H9 (cell line): Measurements from ENCODE around the gene RASGRF2. TPM values are rescaled to one million over a fixed set of nuclear protein-coding genes. Genes with fewer than 3 reads are reported as not detected.
"Not testable (repeated sequence)": the region's sequence is repeated elsewhere in the genome, so short reads cannot be mapped to it uniquely, and the experiment has no call there.

Experiments
- DNase-seq: peaks from one replicate; pipeline ENCODE4 v3.0.0-alpha.2; 2017
- H2AFZ ChIP-seq: one replicate; pipeline ENCODE4 v1.6.1; 2013; ENCODE audit warnings: mild to moderate bottlenecking, low read length, control low read depth, moderate library complexity
- H2AK5ac ChIP-seq: 2 replicates; pipeline ENCODE4 v1.6.1; 2013; ENCODE audit warnings: low read length, control low read depth, mixed read lengths; ENCODE audit not compliant: insufficient read length
- H2BK120ac ChIP-seq: one replicate; pipeline ENCODE4 v1.6.1; 2013; ENCODE audit warnings: low read depth, mild to moderate bottlenecking, low read length, control low read depth, inconsistent platforms; ENCODE audit not compliant: poor library complexity, severe bottlenecking
- H2BK12ac ChIP-seq: 2 replicates; pipeline ENCODE4 v1.6.1; 2013; ENCODE audit warnings: low read length, control low read depth, mixed read lengths, low read depth; ENCODE audit not compliant: insufficient read length
- H2BK15ac ChIP-seq: 2 replicates; pipeline ENCODE4 v1.6.1; 2013; ENCODE audit warnings: low read depth, low read length, control low read depth
- H2BK20ac ChIP-seq: one replicate; pipeline ENCODE4 v1.6.1; 2013; ENCODE audit warnings: low read depth, mild to moderate bottlenecking, low read length, control low read depth, inconsistent platforms; ENCODE audit not compliant: poor library complexity, severe bottlenecking
- H2BK5ac ChIP-seq: 2 replicates; pipeline ENCODE4 v1.6.1; 2013; ENCODE audit warnings: low read length, control low read depth, mixed read lengths; ENCODE audit not compliant: insufficient read length
- H3K14ac ChIP-seq: 2 replicates; pipeline ENCODE4 v1.6.1; 2013; ENCODE audit warnings: low read length, control low read depth; ENCODE audit not compliant: insufficient read depth
- H3K18ac ChIP-seq: 2 replicates; pipeline ENCODE4 v1.6.1; 2013; ENCODE audit warnings: low read depth, mild to moderate bottlenecking, mixed read lengths, low read length, control low read depth; ENCODE audit not compliant: insufficient read length
- H3K23ac ChIP-seq: 2 replicates; pipeline ENCODE4 v1.6.1; 2013; ENCODE audit warnings: low read length, control low read depth, mixed read lengths, low read depth; ENCODE audit not compliant: insufficient read length
- H3K23me2 ChIP-seq: 2 replicates; pipeline ENCODE4 v1.6.1; 2013; ENCODE audit warnings: low read depth, mild to moderate bottlenecking, mixed read lengths, low read length, control low read depth; ENCODE audit not compliant: insufficient read length, poor library complexity, severe bottlenecking
- H3K27ac ChIP-seq: 2 replicates; pipeline ENCODE4 v1.5.1; 2013; ENCODE audit warnings: low read length, control low read depth, mixed read lengths, low read depth; ENCODE audit not compliant: insufficient read length
- H3K27me3 ChIP-seq: 2 replicates; pipeline ENCODE4 v1.6.1; 2013; ENCODE audit warnings: low read length, control low read depth, inconsistent platforms; ENCODE audit not compliant: insufficient read depth
- H3K4ac ChIP-seq: 2 replicates; pipeline ENCODE4 v1.6.1; 2013; ENCODE audit warnings: low read depth, mild to moderate bottlenecking, control low read depth, inconsistent platforms, low read length, moderate library complexity
- H3K4me1 ChIP-seq: 2 replicates; pipeline ENCODE4 v1.6.1; 2013; ENCODE audit warnings: low read length, control low read depth, inconsistent platforms; ENCODE audit not compliant: insufficient read depth
- H3K4me2 ChIP-seq: 2 replicates; pipeline ENCODE4 v1.6.1; 2013; ENCODE audit warnings: low read length, control low read depth, mixed read lengths; ENCODE audit not compliant: insufficient read length, insufficient read depth
- H3K56ac ChIP-seq: 2 replicates; pipeline ENCODE4 v1.6.1; 2013; ENCODE audit warnings: low read depth, mild to moderate bottlenecking, mixed read lengths, low read length, control low read depth; ENCODE audit not compliant: insufficient read length
- H3K79me1 ChIP-seq: 2 replicates; pipeline ENCODE4 v1.6.1; 2013; ENCODE audit warnings: low read depth, mild to moderate bottlenecking, moderate library complexity, low read length, control low read depth, inconsistent platforms; ENCODE audit not compliant: insufficient read depth, poor library complexity, severe bottlenecking
- H3K79me2 ChIP-seq: 2 replicates; pipeline ENCODE4 v1.6.1; 2013; ENCODE audit warnings: low read length, control low read depth, inconsistent platforms; ENCODE audit not compliant: insufficient read depth
- H3K9ac ChIP-seq: 2 replicates; pipeline ENCODE4 v1.6.1; 2013; ENCODE audit warnings: low read length, control low read depth, mixed read lengths; ENCODE audit not compliant: insufficient read length; ENCODE audit errors: extremely low read depth
- H3K9me3 ChIP-seq: one replicate; pipeline ENCODE4 v1.6.1; 2013; ENCODE audit warnings: low read depth, low read length, inconsistent platforms; ENCODE audit not compliant: control insufficient read depth
- H3T11ph ChIP-seq: one replicate; pipeline ENCODE4 v1.6.1; 2013; ENCODE audit warnings: mild to moderate bottlenecking, low read length, control low read depth, inconsistent platforms
- H4K20me1 ChIP-seq: one replicate; pipeline ENCODE4 v1.6.1; 2013; ENCODE audit not compliant: control insufficient read depth, insufficient read length, insufficient read depth
- H4K5ac ChIP-seq: 2 replicates; pipeline ENCODE4 v1.6.1; 2013; ENCODE audit warnings: low read depth, mild to moderate bottlenecking, mixed read lengths, low read length, control low read depth; ENCODE audit not compliant: insufficient read length
- H4K8ac ChIP-seq: replicated peaks from 2 replicates; pipeline ENCODE4 v1.6.1; 2013; ENCODE audit warnings: low read length, control low read depth, mixed read lengths, low read depth; ENCODE audit not compliant: insufficient read length
- H4K91ac ChIP-seq: 2 replicates; pipeline ENCODE4 v1.6.1; 2013; ENCODE audit warnings: low read depth, mild to moderate bottlenecking, moderate library complexity, mixed read lengths, low read length, control low read depth; ENCODE audit not compliant: insufficient read length
- H3K27ac Mint-ChIP-seq, 3 experiments: 2 replicates in 2 of 3; 3 replicates in 1 of 3; pipeline ENCODE4 v1.8.0; 2020 to 2021; ENCODE audit warnings: mixed read lengths in 3 of 3, mild to moderate bottlenecking in 1 of 3, moderate library complexity in 1 of 3
- H3K27me3 Mint-ChIP-seq: 2 replicates; pipeline ENCODE4 v1.8.0; 2021; ENCODE audit warnings: low read depth, mild to moderate bottlenecking, moderate library complexity, mixed read lengths
- H3K36me3 Mint-ChIP-seq, 3 experiments: 2 replicates in 2 of 3; 3 replicates in 1 of 3; pipeline ENCODE4 v1.8.0; 2020 to 2021; ENCODE audit warnings: low read depth in 3 of 3, mixed read lengths in 3 of 3; ENCODE audit not compliant: insufficient read depth in 1 of 3
- H3K4me1 Mint-ChIP-seq, 2 experiments: 2 replicates each; pipeline ENCODE4 v1.8.0; 2020; ENCODE audit warnings: mixed read lengths in 2 of 2
- H3K4me3 Mint-ChIP-seq, 2 experiments: 2 replicates in 1 of 2; 3 replicates in 1 of 2; pipeline ENCODE4 v1.8.0; 2020 to 2021; ENCODE audit warnings: mild to moderate bottlenecking in 2 of 2, mixed read lengths in 2 of 2, moderate library complexity in 1 of 2
- H3K9me3 Mint-ChIP-seq, 2 experiments: 2 replicates in 1 of 2; 3 replicates in 1 of 2; pipeline ENCODE4 v1.8.0; 2020; ENCODE audit warnings: mild to moderate bottlenecking in 2 of 2, mixed read lengths in 2 of 2, moderate library complexity in 1 of 2
- WGBS: extraction: QIAGEN DNeasy Blood & Tissue Kit; methylation state at CpG from one replicate; pipeline ENCODE4 v1.1.7; 2013; ENCODE audit warnings: missing lambda C conversion rate, low lambda C conversion rate, mixed read lengths; ENCODE audit not compliant: insufficient read length; ENCODE audit errors: extremely low coverage; 5-methylcytosine and 5-hydroxymethylcytosine counted together
- total RNA-seq: library from RNA; stranded (reverse); gene quantifications from 2 replicates; pipeline ENCODE4 v1.2.1, GENCODE V29; 2021
- TF ChIP-seq, protein P1 (sequence below): fragments of 200-600 bp; sonication (generic); conservative IDR thresholded peaks from 3 replicates; pipeline ENCODE4 v1.8.0; 2021; ENCODE audit warnings: antibody characterized with exemption, mild to moderate bottlenecking

Gene RASGRF2
- total RNA-seq, 1 experiment from 2014 or later, result 13.5 TPM

DNA sequence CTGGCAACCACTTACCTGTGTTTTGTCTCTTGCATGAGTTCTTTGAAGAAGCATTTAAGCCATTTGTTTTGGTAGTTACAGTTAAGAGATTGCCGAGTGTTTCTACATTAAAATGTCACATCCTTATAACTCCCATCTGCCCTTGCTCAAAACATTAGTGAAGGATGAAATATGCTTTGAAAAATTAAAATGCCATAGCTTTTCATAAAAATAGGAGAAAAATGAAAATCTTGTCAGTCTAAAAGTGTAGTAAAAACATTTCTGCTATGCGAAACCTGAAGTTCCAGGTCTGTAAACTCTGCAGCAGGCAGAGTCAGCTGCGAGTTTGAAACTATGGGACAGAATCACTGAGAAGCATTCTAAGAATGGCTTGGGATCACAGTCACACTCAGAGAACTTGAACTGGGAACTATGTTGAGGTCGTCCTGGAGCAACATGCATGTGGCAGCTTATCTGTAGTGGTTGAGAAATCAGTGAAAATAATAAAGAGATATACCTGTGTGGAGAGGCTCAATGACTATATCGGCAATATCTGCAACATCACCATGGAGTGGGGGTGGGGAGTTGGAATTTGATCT is 67.4 kb downstream of the RASGRF2 start:
- Histone ChIP-seq H3T11ph (no peak overlapping the region), H2BK20ac (no peak overlapping the region), H3K4me2 (no peak overlapping the region), H2AFZ (no peak overlapping the region), H3K9ac (no peak overlapping the region), H3K23me2 (no peaks in the 10 kb centered on the region), H3K9me3 (no peaks in the 10 kb centered on the region), H2AK5ac (no peak overlapping the region), H3K56ac (no peak overlapping the region), H3K79me1 (no peaks in the 10 kb centered on the region), H2BK5ac (no peak overlapping the region), H4K5ac (no peak overlapping the region), H3K27ac (no peak overlapping the region), H3K4ac (no peak overlapping the region), H2BK12ac (no peak overlapping the region), H3K27me3 (no peaks in the 10 kb centered on the region), H3K18ac (no peak overlapping the region), H4K8ac (no peak overlapping the region), H2BK15ac (no peak overlapping the region), H4K91ac (no peak overlapping the region), H3K79me2 (0 out of 2 replicates have a peak, but pooled peaks cover 2% of the 10 kb centered on the region), H3K14ac (no peak overlapping the region), H3K4me1 (no peaks in the 10 kb centered on the region), H3K23ac (no peak overlapping the region), H2BK120ac (no peak overlapping the region), H4K20me1 (no peaks in the 10 kb centered on the region)
- Mint-ChIP-seq H3K4me1 (peaks cover 7 to 11% of the 10 kb centered on the region in 2 experiments), H3K4me3 (no peak overlapping the region), H3K27ac (peak overlapping the region in 1 of 3 experiments; percentile 1; a peak in 1 of 7 replicates), H3K27me3 (no peaks in the 10 kb centered on the region), H3K36me3 (peaks cover 14 to 39% (median 27%) of the 10 kb centered on the region in 3 experiments), H3K9me3 (peaks cover 28 to 29% of the 10 kb centered on the region in 2 experiments)
- no peak for DNase-seq
- TF ChIP-seq, protein P1, sequence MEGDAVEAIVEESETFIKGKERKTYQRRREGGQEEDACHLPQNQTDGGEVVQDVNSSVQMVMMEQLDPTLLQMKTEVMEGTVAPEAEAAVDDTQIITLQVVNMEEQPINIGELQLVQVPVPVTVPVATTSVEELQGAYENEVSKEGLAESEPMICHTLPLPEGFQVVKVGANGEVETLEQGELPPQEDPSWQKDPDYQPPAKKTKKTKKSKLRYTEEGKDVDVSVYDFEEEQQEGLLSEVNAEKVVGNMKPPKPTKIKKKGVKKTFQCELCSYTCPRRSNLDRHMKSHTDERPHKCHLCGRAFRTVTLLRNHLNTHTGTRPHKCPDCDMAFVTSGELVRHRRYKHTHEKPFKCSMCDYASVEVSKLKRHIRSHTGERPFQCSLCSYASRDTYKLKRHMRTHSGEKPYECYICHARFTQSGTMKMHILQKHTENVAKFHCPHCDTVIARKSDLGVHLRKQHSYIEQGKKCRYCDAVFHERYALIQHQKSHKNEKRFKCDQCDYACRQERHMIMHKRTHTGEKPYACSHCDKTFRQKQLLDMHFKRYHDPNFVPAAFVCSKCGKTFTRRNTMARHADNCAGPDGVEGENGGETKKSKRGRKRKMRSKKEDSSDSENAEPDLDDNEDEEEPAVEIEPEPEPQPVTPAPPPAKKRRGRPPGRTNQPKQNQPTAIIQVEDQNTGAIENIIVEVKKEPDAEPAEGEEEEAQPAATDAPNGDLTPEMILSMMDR, result no peak
- WGBS, result no CpG with 5 or more reads among the region's 5 CpGs

DNA sequence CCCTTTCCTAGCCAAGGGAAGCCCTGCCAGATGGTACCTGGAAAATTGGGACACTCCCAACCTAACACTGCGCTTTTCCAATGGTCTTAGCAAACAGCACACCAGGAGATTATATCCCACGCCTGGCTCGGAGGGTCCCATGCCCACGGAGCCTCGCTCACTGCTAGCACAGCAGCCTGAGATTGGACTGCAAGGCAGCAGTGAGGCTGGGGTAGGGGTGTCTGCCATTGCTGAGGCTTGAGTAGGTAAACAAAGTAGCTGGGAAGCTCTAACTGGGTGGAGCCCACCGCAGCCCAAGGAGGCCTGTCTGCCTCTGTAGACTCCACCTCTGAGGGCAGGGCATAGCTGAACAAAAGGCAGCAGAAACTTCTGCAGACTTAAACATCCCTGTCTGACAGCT is 68.7 kb downstream of the RASGRF2 start:
- not testable (repeated sequence) for H3K27me3 Mint-ChIP-seq, H3K56ac ChIP-seq
- no CpG with 5 or more reads among the region's 6 CpGs for WGBS

More for the DNA sequence above, 68.7 kb downstream of the RASGRF2 start:
- not testable (repeated sequence) for H2BK15ac ChIP-seq, H2AFZ ChIP-seq, H4K8ac ChIP-seq, H3K4me1 ChIP-seq, H3T11ph ChIP-seq, H4K20me1 ChIP-seq, H3K79me1 ChIP-seq, H4K91ac ChIP-seq, H2BK5ac ChIP-seq, H2BK12ac ChIP-seq, H3K79me2 ChIP-seq, H3K27ac Mint-ChIP-seq, H2BK120ac ChIP-seq, H3K27me3 ChIP-seq, H3K23me2 ChIP-seq, H2AK5ac ChIP-seq, H3K4me3 Mint-ChIP-seq, H3K23ac ChIP-seq, H2BK20ac ChIP-seq, H3K4me2 ChIP-seq, H3K9ac ChIP-seq, H3K9me3 ChIP-seq, DNase-seq, H3K18ac ChIP-seq, H4K5ac ChIP-seq, H3K14ac ChIP-seq, H3K4ac ChIP-seq, H3K27ac ChIP-seq
- H3K36me3 Mint-ChIP-seq, result peaks cover 14 to 39% (median 27%) of the 10 kb centered on the region in 3 experiments
- peaks cover 7 to 11% of the 10 kb centered on the region in 2 experiments for H3K4me1 Mint-ChIP-seq
- peaks cover 31 to 33% of the 10 kb centered on the region in 2 experiments for H3K9me3 Mint-ChIP-seq
